Measurements from ENCODE around the gene TMOD2.
"Not testable (repeated sequence)": the region's sequence is repeated elsewhere in the genome, so short reads cannot be mapped to it uniquely, and the experiment has no call there.

The TMOD2 gene

GRCh38 chr15:51770902-51771301 is 19.5 kb downstream of the TMOD2 start:
- DNase-seq (ENCODE audit: low read depth in 3 of 3, low spot score in 1 of 3) = no peak

GRCh38 chr15:51771773-51772172 is 20.4 kb downstream of the TMOD2 start:
- DNase-seq (ENCODE audit: low read depth in 3 of 3, low spot score in 1 of 3) = no peak

GRCh38 chr15:51774916-51775315 is 23.5 kb downstream of the TMOD2 start:
- DNase-seq (ENCODE audit: low read depth in 3 of 3, low spot score in 1 of 3) = no peak

GRCh38 chr15:51775967-51776816 is 24.8 kb downstream of the TMOD2 start:
- peak in 2 of 3 donors; percentile 12 to 16 for DNase-seq (ENCODE audit: low read depth in 3 of 3, low spot score in 1 of 3)

GRCh38 chr15:51776952-51777569 is 25.7 kb downstream of the TMOD2 start:
- peak; percentile 18 to 25 (median 20) for DNase-seq (ENCODE audit: low read depth in 3 of 3, low spot score in 1 of 3)

GRCh38 chr15:51780636-51781035 is 29.2 kb downstream of the TMOD2 start:
- DNase-seq (ENCODE audit: low read depth in 3 of 3, low spot score in 1 of 3) = no peak

- DNase-seq (ENCODE audit: low read depth in 3 of 3, low spot score in 1 of 3) = no peak
Observed at GRCh38 chr15:51781506-51781905, 30.1 kb downstream of the TMOD2 start.

- no peak for DNase-seq (ENCODE audit: low read depth in 3 of 3, low spot score in 1 of 3)
Observed at GRCh38 chr15:51782357-51782896, 31.0 kb downstream of the TMOD2 start.

GRCh38 chr15:51783967-51784366 is 32.6 kb downstream of the TMOD2 start:
- no peak for DNase-seq (ENCODE audit: low read depth in 3 of 3, low spot score in 1 of 3)

- not testable (repeated sequence) for DNase-seq (ENCODE audit: low read depth in 3 of 3, low spot score in 1 of 3)
Observed at GRCh38 chr15:51787130-51787529, 35.7 kb downstream of the TMOD2 start.

GRCh38 chr15:51792474-51792873 is 41.1 kb downstream of the TMOD2 start:
- not testable (repeated sequence) for DNase-seq (ENCODE audit: low read depth in 3 of 3, low spot score in 1 of 3)

GRCh38 chr15:51793521-51794305 is 42.3 kb downstream of the TMOD2 start:
- no peak for DNase-seq (ENCODE audit: low read depth in 3 of 3, low spot score in 1 of 3)

- DNase-seq (ENCODE audit: low read depth in 3 of 3, low spot score in 1 of 3) = no peak
Observed at GRCh38 chr15:51796847-51797401, 45.5 kb downstream of the TMOD2 start.

- DNase-seq (ENCODE audit: low read depth in 3 of 3, low spot score in 1 of 3) = no peak
Observed at GRCh38 chr15:51798281-51798680, 46.9 kb downstream of the TMOD2 start.

GRCh38 chr15:51799282-51800252 is 48.2 kb downstream of the TMOD2 start:
- DNase-seq (ENCODE audit: low read depth in 3 of 3, low spot score in 1 of 3) = no peak

GRCh38 chr15:51801391-51801835 is 50.0 kb downstream of the TMOD2 start:
- DNase-seq (ENCODE audit: low read depth in 3 of 3, low spot score in 1 of 3) = no peak

GRCh38 chr15:51802593-51802992 is 51.2 kb downstream of the TMOD2 start:
- DNase-seq (ENCODE audit: low read depth in 3 of 3, low spot score in 1 of 3) = no peak

- DNase-seq (ENCODE audit: low read depth in 3 of 3, low spot score in 1 of 3) = no peak
Observed at GRCh38 chr15:51803965-51804364, 52.6 kb downstream of the TMOD2 start.

- DNase-seq (ENCODE audit: low read depth in 3 of 3, low spot score in 1 of 3) = no peak
Observed at GRCh38 chr15:51806123-51806522, 54.7 kb downstream of the TMOD2 start.

GRCh38 chr15:51809457-51809856 is 58.1 kb downstream of the TMOD2 start:
- DNase-seq (ENCODE audit: low read depth in 3 of 3, low spot score in 1 of 3) = no peak

Measured in stimulated activated CD4-positive, alpha-beta T cell treated with anti-CD3 and anti-CD28 coated beads, TNF-alpha, amount 100 ng/mL, for 1 hour (primary cell).